ENCODE results near the gene NCL. TPM values are rescaled to one million over a fixed set of nuclear protein-coding genes. Genes with fewer than 3 reads are reported as not detected.

Gene NCL
- total and polyA plus RNA-seq, 2 of the 13 experiments (the other 11 are each of a cell fraction or from before 2014, with no cell fraction given): 105 to 779 TPM

- TF ChIP-seq ZSCAN21 (CRISPR knock-in tag; IDR thresholded peaks at IDR 0.05; ENCODE audit: borderline replicate concordance) (no peak), ZMAT3 (CRISPR knock-in tag; conservative IDR thresholded peaks at IDR 0.05) (no peak; the same call in 1 of the 2 replicates), ZNF10 (CRISPR knock-in tag; IDR thresholded peaks at IDR 0.05; ENCODE audit: borderline replicate concordance, low read depth) (no peak), GPN1 (CRISPR knock-in tag; IDR thresholded peaks at IDR 0.05; ENCODE audit: borderline replicate concordance) (no peak), ZNF678 (CRISPR knock-in tag; IDR thresholded peaks at IDR 0.05) (no peak), ZNF142 (CRISPR knock-in tag; IDR thresholded peaks at IDR 0.05) (no peak), ZHX2 (IDR thresholded peaks at IDR 0.05; ENCODE audit: low read depth) (no peak), ZHX2 (CRISPR knock-in tag; IDR thresholded peaks at IDR 0.05; ENCODE audit: borderline replicate concordance) (no peak), MAFF (IDR thresholded peaks at IDR 0.05; ENCODE audit: low read depth, low read length) (no peak), PHF20 (CRISPR knock-in tag; IDR thresholded peaks at IDR 0.05) (peak; percentile 31; the same call in 1 of the 2 replicates), IRF9 (CRISPR knock-in tag; IDR thresholded peaks at IDR 0.05; ENCODE audit: borderline replicate concordance) (no peak), MED1 (CRISPR knock-in tag; IDR thresholded peaks at IDR 0.05) (no peak), ZNF547 (CRISPR knock-in tag; IDR thresholded peaks at IDR 0.05) (no peak), HOXA5 (CRISPR knock-in tag; IDR thresholded peaks at IDR 0.05) (no peak)
These were observed 50.8 kb downstream of the NCL start (continued) for GRCh38 chr2:231413456-231413855.

Measured in HepG2 (cell line).